Amniotic stem cell (primary cell): ENCODE results near the gene MMP24OS.

Experiments used
- DNase-seq: peaks from one replicate; lab custom pipeline; 2025; lab: John Stamatoyannopoulos, UW

The MMP24OS gene

DNA sequence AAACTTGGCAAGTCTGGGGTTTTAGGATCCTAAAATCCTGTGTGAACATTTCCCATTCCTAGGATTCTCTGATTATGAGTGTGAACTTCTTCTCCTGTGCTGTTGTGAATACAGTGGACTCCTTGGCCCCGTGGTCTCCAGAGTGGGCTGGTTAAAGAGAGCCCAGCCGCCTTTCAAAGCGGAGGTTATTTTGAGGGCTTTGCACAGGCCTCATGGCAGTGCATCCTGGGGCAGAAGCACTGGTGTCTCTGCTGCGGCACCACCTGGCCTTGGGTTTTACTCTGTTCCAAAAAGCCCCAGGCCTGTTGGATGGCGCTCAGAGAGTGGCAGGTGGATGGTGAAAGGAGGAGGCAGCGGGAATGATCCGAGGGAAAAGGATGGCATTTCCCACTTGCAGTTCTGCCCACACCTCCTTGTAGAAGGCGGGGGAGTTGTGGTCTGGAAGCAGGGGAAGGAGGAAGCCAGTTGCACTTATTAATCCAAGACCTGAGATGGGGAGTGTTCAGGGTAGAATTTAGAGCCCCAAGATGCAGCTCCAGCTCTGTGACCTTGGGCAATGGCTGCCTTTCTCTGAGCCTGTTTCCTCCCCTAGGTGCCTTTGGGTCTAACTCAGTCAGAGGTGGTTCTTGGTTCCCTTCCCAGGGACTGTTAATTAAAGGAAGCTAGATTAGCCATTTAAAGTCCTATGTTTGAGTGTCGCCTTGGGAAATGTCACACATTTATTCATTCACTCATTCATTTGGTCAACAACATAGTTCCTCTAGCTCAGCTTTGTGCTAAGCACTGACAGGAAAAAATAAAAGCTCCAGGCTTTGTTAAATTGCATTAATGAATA is 29.1 kb downstream of the MMP24OS start:
- no peak for DNase-seq

DNA sequence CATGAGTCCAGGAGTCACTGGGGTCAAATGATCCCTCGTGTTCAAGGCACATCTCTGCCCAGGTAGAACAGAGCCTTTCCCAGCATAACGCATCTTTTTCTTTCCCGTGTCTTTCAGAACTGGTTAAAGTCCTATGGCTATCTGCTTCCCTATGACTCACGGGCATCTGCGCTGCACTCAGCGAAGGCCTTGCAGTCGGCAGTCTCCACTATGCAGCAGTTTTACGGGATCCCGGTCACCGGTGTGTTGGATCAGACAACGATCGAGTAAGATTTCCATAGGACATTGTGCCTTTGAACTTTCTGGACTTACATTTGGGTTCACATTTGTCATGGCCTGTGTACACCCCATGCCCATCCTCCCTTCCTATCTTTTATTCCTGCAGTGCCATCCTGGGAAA is 31.2 kb downstream of the MMP24OS start:
- DNase-seq = no peak

DNA sequence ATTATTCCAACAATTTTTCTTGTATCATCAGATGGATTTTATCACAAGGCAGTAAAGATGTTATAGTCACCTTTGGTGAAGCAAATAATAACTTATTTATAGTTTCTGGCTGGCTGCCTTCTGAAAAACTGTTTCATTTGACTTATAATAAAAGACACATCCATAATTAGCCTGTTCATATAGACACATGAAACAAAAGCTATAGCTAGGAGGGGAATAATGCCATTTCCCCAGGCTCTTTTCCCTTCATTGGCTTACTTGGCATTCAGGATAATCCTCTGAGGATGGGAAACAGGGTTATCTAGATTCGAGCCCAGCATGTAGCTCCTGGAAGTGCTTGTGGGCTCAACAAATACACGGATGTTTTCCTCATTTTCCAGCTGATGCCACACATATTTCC is 33.9 kb downstream of the MMP24OS start:
- DNase-seq = no peak

DNA sequence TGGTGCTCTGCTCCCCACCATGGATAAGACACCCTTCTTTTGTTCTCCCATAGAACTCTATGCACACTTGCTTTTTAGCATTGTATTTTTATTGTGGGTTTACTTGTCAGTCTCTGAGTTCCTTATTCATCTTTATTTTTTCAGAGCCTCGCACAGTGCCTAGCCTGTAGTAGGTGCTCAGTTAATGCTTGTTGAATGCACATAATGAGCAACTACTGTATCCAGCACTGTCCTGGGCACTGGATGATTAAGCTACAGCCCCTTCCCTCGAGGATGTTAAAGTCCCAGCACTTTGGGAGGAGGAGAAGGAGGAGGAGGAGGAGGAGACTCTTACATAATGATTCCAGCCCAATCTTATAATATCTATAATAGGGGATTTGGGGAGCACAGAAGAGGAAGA is 34.6 kb downstream of the MMP24OS start:
- no peak for DNase-seq

DNA sequence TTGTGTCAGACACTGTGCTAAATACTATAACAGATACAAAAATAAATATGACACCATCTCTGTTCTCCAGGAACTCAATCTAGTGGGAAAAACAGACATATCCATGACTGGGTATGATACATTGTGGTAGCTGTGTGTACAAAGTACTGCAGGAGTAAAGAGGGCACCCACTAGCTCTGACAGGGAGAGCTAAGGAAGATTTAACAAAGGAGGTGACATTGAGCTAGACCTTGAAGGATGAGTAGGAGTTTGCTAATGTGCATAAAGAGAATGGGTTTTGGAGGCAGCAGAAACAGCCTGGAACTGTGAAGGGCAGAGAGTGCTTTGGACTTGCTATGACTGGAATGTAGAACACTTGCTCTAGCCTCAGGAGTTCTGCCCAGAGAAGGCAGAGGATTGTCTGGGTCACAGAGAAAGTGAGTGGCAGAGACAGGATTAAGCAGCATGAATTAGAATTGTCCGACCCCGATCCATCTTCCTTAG is 37.1 kb downstream of the MMP24OS start:
- no peak for DNase-seq

DNA sequence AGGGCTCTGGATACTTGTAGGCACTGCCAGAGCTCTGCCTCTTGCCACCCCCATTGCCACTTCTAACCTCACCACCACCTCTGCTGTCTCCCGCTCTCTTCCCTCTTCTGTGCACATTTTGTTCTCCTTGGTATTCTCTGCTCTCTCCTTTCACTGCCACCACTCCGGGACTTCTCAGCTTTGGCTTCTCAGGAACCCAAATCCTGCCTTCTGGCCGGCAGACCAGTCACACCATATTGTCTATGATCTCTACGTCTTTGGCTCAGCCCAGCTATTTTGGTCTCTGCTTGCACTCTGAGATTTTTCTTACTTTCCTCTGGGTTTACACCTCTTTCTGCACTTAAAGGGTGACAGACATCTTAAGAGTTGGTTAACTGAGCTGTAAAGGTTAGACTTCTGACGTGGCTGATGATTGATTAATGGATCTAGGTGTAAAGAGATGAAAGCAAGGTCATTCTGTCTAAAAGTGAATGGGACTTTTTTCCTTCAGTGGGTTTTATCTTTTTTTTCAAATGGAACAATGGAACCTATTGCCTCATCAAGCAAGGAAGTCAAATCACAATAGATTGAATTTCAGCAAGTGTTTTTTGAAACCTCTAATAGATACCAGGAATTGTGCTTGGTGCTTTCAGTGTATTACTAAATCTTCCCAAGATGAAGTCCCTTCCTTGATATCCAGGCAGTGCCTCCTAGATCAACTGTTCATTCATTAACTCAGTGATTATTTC is 37.7 kb downstream of the MMP24OS start:
- no peak for DNase-seq

DNA sequence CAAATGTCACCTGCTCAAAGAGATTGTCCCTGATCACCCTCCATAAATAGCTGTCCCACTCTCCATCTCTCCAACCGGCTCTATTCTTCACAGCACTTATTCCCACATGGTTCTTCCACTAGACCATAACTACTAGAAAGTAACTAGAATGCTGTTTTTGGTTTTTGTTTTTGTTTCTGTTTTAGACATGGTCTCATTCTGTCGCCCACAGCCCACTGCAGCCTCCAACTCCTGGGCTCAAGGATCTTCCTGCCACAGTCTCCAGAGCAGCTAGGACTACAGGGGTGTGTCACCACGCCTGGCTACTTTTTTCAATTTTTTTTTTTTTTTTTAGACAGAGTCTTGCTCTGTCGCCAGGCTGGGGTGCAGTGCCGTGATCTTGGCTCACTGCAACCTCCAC is 39.2 kb downstream of the MMP24OS start:
- no peak for DNase-seq

DNA sequence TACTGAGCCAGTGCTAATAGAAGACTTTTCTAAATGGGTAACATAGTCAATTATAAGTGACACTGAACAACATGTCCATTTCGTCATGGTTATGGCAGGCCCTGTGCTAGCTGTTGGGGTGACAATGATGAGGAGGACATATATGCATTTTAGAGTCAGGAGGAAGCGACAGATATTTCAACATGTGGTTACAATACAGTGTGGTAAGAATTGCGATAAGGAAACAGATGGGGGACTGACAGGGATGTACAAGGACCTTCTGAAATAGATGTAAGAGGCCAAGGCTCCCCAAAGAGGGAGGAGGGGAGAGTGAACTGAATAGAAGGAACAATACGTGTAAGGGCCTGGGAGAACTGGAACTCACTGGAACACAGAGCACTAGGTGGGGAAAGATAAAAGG is 39.8 kb downstream of the MMP24OS start:
- DNase-seq = no peak

DNA sequence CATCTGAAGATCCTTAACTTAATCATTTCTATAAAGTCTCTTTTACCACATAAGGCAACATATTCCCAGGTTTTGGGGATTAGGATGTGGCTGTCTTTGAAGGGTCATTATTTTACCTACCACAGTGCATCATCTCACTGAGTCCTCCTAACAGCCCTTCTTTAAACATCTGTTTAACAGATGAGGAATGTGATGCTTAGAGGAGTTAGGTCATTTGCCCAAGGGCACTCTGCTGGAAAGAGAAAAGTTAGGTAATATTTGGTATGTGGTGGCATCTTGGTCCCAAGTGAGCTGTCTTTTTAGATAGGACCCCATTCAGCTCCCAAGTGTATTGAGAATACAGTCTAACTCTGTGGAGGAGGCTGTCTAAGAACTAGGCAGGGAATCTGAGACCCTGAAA is 40.4 kb downstream of the MMP24OS start:
- DNase-seq = no peak

DNA sequence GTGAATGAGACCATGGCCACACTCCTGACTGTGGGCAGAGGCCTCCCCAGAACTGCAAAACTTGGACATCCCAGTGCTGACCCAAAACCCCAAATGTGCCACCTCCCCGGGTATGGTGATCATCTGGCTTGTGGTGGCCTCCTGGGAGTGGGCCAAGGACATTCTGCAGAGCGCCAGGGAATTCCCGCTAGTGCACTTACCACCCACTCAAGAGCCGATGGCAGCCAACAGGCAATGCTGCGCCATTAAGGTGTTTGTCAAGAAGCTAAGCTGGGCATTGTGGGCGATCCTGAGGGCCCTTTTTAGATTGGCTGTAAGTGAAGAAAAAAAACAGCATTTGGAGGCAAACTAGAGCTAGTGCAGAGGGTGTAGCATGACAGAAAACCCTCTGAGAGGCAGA is 42.0 kb downstream of the MMP24OS start:
- no peak for DNase-seq

DNA sequence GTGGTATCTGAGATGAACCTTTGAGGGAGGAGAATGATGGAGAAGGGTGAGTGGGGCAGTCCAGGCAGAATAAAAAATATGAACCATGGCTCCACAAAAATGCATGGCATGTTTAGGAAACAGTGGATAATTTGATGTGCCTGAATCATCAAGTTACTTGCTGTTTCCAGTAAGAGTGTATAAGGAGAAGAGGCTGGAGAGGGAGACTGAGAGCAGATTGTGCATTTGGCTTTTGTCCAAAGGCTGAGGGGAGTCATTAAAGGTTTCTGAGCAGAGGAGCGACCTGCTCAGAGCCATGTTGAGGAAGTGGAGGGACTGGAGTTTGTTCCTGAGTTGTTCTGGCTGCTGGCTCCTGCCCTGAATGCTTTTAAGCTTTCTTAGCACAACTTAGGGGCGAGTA is 45.3 kb downstream of the MMP24OS start:
- peak; percentile 45 for DNase-seq

DNA sequence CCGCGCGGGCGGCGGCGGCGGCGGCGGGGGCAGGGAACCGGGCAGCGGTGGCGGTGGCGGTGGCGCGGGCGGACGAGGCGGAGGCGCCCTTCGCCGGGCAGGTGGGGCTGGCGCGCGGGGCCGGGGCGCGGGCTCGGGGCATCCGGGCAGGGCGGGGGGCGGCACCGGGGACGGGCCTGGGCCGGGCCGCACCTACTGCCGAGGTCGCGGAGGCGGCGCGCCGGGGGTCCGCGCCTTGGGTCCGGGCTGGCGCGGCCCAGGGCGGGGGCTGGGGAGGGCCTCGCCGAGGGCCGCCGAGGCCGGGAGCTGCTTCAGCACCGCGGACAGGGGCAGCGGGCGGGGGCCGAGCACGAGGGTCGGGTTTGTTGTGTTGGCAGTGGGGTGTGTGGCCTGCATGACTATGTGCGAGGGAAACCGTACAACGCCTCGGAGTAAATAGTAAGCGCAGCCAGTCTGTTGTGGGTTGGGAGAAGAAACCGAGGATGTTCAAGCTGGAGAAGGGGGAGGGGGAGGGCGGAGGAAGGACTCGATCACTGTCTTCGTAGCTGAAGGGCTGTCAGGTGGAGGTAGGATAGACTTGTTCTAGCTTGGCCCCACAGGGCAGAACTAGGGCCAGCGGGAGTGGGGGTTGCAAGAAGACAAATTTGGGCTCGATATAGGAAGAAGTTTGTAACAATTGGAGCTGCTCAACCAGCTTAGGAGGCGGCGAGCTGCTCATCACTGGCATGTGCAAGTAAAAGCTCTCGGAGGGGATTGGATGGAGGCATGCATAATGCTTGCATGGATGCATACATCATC is 50.8 kb downstream of the MMP24OS start:
- DNase-seq = peak; percentile 21
